Measurements from ENCODE around the gene DUT. TPM values are rescaled to one million over a fixed set of nuclear protein-coding genes. Genes with fewer than 3 reads are reported as not detected.
A peak's percentile ranks its signal among the peaks of the same experiment; 100 is the strongest.

Gene DUT
- polyA plus RNA-seq, 3 donors: 43.8 to 71.9 (median 62.3) TPM

DNA sequence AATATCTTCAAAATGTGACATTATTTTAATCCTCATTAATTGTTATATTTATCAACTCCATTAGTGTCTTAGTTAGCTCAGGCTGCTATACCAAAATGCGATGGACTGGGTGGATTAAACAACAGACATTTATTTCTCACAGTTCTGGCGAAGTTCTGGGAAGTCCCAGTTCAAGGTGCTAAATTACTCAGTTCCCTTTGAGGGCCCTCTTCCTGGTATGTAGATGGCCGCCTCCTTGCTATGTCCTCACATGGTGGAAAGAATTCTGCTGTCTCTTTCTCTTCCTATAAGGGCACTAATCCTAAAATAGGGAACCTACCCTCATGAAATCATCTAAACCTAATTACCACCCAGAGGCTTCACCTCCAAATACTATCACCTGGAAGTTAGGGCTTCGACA lies 38.8 kb upstream of the DUT start:
- peak in 1 of 3 donors; percentile 3 for DNase-seq
- no peak overlapping the region for H3K4me3 ChIP-seq (replicated peaks in 1 of 3; ENCODE audit: low read depth in 2 of 3, low read length in 3 of 3)
- peaks cover 0 to 2% (median 0%) of the 10 kb centered on the region in 3 donors for H3K27me3 Mint-ChIP-seq (ENCODE audit: low read depth in 3 of 3)
- WGBS (ENCODE audit: insufficient coverage): 100% methylated on average over 1 of the region's 4 CpGs
- H3K36me3 ChIP-seq (replicated peaks in 1 of 2; ENCODE audit: control insufficient read depth in 1 of 2, insufficient read depth in 2 of 2, low read length in 2 of 2): no peaks in the 10 kb centered on the region
- no peak overlapping the region for H3K9ac ChIP-seq (ENCODE audit: insufficient read depth, low read length, poor library complexity, severe bottlenecking)
- no peaks in the 10 kb centered on the region for H3K4me1 Mint-ChIP-seq
- H3K79me2 ChIP-seq (ENCODE audit: insufficient read depth, low read length): no peaks in the 10 kb centered on the region
- H3K27me3 ChIP-seq (ENCODE audit: control insufficient read depth in 2 of 2, insufficient read depth in 2 of 2, low read length in 2 of 2): peaks cover 0 to 2% of the 10 kb centered on the region in 2 donors
- no peaks in the 10 kb centered on the region for H4K20me1 ChIP-seq (ENCODE audit: insufficient read depth, low read length)
- no peak overlapping the region for H3K27ac ChIP-seq (ENCODE audit: low read depth in 1 of 2, low read length in 2 of 2)
- no peak overlapping the region for H2AFZ ChIP-seq (ENCODE audit: insufficient read depth, low read depth, low read length, poor library complexity, severe bottlenecking)
- no peak overlapping the region for H3K4me3 Mint-ChIP-seq
- no peaks in the 10 kb centered on the region for H3K4me1 ChIP-seq (ENCODE audit: control insufficient read depth in 1 of 2, insufficient read depth in 2 of 2, low read length in 2 of 2)
- H3K4me2 ChIP-seq (replicated peaks; ENCODE audit: extremely low read depth, low read length, poor library complexity, severe bottlenecking): no peak overlapping the region
- intact Hi-C loops (cut with micrococcal nuclease): no loop called here
- H3K9me3 ChIP-seq (replicated peaks in 1 of 2; ENCODE audit: control insufficient read depth in 1 of 2, insufficient read depth in 1 of 2, low read length in 2 of 2): no peaks in the 10 kb centered on the region
- H3K9me3 Mint-ChIP-seq: no peaks in the 10 kb centered on the region
- no peaks in the 10 kb centered on the region for H3K36me3 Mint-ChIP-seq
- H3K27ac Mint-ChIP-seq: no peak overlapping the region
- TF ChIP-seq, protein P1, sequence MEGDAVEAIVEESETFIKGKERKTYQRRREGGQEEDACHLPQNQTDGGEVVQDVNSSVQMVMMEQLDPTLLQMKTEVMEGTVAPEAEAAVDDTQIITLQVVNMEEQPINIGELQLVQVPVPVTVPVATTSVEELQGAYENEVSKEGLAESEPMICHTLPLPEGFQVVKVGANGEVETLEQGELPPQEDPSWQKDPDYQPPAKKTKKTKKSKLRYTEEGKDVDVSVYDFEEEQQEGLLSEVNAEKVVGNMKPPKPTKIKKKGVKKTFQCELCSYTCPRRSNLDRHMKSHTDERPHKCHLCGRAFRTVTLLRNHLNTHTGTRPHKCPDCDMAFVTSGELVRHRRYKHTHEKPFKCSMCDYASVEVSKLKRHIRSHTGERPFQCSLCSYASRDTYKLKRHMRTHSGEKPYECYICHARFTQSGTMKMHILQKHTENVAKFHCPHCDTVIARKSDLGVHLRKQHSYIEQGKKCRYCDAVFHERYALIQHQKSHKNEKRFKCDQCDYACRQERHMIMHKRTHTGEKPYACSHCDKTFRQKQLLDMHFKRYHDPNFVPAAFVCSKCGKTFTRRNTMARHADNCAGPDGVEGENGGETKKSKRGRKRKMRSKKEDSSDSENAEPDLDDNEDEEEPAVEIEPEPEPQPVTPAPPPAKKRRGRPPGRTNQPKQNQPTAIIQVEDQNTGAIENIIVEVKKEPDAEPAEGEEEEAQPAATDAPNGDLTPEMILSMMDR (IDR thresholded peaks at IDR 0.05): no peak

- no peak overlapping the region for H2AFZ ChIP-seq (ENCODE audit: insufficient read depth, low read depth, low read length, poor library complexity, severe bottlenecking)
- no peaks in the 10 kb centered on the region for H3K36me3 ChIP-seq (replicated peaks in 1 of 2; ENCODE audit: control insufficient read depth in 1 of 2, insufficient read depth in 2 of 2, low read length in 2 of 2)
- no peaks in the 10 kb centered on the region for H4K20me1 ChIP-seq (ENCODE audit: insufficient read depth, low read length)
- no peak overlapping the region for H3K9ac ChIP-seq (ENCODE audit: insufficient read depth, low read length, poor library complexity, severe bottlenecking)
- Mint-ChIP-seq H3K9me3 (peaks cover 0 to 3% (median 0%) of the 10 kb centered on the region in 7 donors), H3K27me3 (ENCODE audit: low read depth in 3 of 3) (peaks cover 0 to 4% (median 3%) of the 10 kb centered on the region in 3 donors), H3K4me1 (no peaks in the 10 kb centered on the region), H3K4me3 (no peak overlapping the region), H3K36me3 (no peaks in the 10 kb centered on the region), H3K27ac (no peak overlapping the region)
- TF ChIP-seq, protein P1 (IDR thresholded peaks at IDR 0.05): no peak
- intact Hi-C loops (cut with micrococcal nuclease): no loop called here
- no CpG with 5 or more reads among the region's 2 CpGs for WGBS (ENCODE audit: insufficient coverage)
- no peak overlapping the region for H3K27ac ChIP-seq (ENCODE audit: low read depth in 1 of 2, low read length in 2 of 2)
- H3K4me2 ChIP-seq (replicated peaks; ENCODE audit: extremely low read depth, low read length, poor library complexity, severe bottlenecking): no peak overlapping the region
- H3K4me3 ChIP-seq (replicated peaks in 1 of 3; ENCODE audit: low read depth in 2 of 3, low read length in 3 of 3): no peak overlapping the region
- DNase-seq: no peak
- peaks cover 0 to 2% of the 10 kb centered on the region in 2 donors for H3K27me3 ChIP-seq (ENCODE audit: control insufficient read depth in 2 of 2, insufficient read depth in 2 of 2, low read length in 2 of 2)
- H3K9me3 ChIP-seq (replicated peaks in 1 of 2; ENCODE audit: control insufficient read depth in 1 of 2, insufficient read depth in 1 of 2, low read length in 2 of 2): no peaks in the 10 kb centered on the region
- H3K79me2 ChIP-seq (ENCODE audit: insufficient read depth, low read length): no peaks in the 10 kb centered on the region
- H3K4me1 ChIP-seq (ENCODE audit: control insufficient read depth in 1 of 2, insufficient read depth in 2 of 2, low read length in 2 of 2): no peaks in the 10 kb centered on the region
These were observed 33.6 kb upstream of the DUT start for GRCh38 chr15:48297668-48298067.
